NCI-H2196 treated with DMSO at 0.1 percent for 48 hours (cell line): ENCODE data around the gene SHC1.

ENCODE experiments used
- DNase-seq: peaks from one replicate; lab custom pipeline; 2025; ENCODE audit not compliant: unreplicated experiment; lab: John Stamatoyannopoulos, UW

Gene SHC1

DNA sequence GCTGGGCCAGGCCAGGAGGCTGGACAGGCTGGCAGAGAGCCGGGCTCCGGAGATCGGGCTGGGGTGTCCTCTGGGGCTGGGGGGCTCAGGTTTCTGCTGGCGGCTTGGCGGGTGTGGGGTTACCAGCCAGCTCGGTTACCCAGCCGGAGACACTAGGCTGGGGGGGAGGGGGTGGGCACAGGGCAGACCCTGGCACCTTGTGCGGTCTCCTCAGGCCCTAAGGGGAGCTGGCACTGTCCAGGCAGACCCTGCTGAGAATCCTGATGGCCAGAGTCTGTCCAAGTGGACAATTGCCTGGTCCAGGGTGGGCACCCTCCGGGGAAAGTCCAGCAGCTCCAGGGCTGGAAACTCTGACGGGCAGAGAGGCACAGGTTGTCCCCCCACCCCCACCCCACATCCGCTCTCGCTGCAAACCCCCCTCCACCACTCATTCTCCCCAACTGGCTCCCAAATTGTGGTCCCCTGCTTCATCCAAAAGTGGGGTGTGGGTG is 38.7 kb upstream of the SHC1 start:
- no peak for DNase-seq

GRCh38 chr1:155008015-155008941 is 37.7 kb upstream of the SHC1 start:
- no peak for DNase-seq

- DNase-seq = no peak
These were observed 36.8 kb upstream of the SHC1 start for GRCh38 chr1:155007251-155007828.

- no peak for DNase-seq
These were observed 36.1 kb upstream of the SHC1 start for GRCh38 chr1:155006601-155007101.

DNA sequence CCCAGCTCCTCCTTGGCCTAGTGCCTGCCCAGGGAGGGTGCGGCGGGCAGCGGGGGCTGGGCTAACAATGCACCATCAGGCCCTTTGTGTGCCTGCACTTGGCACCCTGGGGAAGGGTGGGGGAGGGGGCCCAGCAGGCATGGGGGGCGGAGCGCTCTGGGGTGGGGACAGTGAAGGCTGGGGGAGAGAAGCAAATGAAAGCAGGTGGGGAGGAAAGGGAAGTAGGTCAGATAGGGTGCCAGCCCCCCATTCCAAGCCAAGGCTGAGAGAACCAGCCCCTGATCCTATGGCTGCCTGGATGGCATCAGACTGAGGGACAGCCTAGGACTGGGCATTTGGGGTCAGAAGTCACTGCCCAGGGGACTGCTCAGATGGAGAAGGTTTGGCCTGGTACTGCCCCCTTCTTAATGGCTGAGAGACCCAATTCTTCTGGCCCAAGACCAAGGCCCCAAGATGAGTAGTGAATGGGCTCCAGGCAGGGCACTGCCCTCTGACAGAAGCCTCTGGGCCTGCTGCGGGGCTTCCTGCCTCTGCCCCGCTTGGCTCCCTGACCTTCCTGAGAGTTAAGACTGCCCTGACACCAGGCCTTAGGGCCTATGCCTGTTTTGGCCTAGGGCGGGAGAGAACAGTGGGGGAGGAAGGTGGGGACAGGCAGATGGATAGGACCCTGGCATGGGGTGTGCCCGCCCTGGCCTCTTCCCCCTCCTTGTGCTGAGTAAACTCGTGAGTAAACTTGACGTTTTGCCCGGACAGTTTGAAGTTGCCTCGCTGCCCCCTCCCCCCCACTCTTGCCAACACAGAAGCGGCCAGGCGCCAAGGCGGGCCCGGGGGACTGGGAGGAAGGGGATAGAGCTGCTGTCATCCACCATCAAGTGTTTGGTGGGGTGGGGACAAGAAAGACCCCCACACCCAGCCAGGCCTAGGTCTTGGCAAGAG is 34.8 kb upstream of the SHC1 start:
- no peak for DNase-seq

DNA sequence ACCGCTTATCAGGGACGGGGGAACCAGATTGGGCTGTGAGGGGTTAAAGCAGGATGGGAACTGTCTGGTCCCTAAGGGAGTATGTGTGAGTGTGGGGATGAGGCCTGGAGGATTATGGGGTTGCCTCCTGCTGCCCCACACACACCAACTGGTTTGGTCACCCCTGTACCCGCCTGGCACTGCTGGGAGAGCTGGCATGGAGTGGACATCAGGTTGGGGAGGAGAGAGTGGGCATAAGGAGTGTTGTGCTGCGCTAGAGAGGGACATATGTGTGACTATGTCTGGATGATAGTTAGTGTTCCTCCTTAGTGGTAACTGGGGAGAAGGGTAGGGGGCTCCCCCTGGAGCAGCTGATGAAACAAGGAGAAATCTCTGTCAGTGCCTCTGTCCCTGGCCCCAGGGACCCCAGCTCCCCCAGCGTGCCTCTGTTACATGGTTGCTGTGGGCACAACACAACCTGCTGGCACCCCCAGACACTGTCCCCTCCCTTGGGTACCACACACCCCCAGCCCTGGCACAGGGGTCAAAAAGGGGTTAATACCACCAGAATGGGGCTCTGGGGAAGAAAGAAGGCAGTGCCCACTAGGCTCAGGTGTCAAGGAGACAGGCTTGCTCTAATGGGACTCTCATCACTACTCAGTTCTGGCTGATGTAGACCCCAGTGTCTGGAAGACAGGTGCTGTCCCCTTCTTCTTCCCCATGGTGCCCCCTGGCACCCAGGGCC is 34.0 kb upstream of the SHC1 start:
- DNase-seq = no peak

GRCh38 chr1:155003766-155004351 is 33.3 kb upstream of the SHC1 start:
- DNase-seq = peak; percentile 34

GRCh38 chr1:155003227-155003765 is 32.7 kb upstream of the SHC1 start:
- no peak for DNase-seq

DNA sequence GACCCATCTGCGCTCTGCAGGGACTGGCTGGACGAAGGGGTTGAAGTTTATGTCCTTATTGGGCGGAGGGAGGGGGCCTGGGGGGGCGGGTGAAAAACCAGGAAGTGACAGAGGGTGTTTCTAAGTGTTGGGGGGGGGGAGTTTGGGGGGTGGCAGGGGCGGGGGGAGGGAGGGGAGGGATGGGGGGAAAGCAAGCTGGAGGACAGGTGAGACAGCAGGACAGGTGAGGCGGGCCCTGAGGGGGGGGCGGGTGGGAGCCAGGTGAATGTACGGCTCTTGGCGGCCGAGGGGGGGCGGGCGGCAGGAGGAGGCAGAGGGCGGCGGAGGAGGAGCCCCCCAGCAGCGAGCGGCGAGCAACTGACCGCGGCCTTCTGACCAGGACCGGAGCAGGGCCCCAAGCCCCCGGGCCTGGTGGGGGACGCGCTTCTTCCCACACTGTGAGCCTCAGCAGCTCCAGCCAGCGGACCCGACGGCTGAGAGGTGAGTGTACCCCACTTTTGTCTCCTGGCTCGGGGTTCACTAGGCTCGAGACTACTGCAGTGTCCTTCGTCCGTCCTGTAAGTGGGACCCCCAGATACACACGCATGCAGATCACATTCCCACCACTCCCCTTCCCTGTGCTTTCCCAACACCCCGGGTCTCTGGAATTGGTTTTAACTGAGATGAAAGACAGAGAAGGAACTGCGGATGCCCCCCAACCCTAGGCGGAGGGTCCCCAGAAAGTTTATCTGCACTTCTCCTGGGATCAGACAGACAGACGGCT is 32.1 kb upstream of the SHC1 start, which contains the start of gene ZBTB7B:
Gene ZBTB7B, plus strand, starts transcription at position 339 of the 763 bp plus-strand sequence. CDS start 11,859 bp downstream, outside the sequence.
- no peak for DNase-seq

DNA sequence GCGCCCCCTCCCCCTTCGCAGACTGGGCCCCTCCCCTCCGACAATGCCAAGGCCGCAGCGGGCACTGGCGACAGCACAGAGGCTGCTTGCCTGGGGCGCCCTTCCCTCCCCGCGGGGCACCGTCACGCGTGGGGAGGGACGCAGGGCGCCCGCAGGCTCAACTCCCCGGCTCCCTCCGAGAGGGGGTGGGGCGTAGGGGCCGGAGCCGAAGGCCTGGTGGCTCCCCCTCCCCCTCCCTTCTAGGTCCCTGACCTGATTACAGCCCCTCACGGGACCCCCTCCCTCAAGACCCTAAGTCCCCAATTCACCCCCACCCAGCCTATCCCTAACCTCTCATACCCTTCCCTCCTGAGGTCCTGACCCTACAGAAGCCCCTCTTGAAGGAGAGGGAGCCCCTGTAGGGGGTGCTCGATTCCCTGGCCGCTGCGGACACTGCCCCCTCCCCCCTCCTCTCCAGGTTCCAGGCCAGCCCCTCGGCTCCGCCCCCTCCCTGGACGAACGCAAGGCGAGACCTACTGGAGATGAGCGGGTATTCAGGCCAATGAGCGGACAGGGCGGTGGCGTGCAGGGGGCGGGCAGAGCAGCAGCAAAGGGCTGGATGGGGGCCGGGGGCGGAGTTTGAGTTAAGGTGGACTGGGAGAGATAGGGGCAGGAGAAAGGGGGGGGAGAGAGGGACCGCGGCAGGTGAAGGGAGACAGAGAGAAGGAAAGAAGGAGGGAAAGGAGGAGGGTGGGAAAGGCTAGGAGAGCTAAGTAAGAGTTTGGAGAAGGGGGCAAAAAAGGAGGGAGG is 31.3 kb upstream of the SHC1 start:
- DNase-seq = peak; percentile 99

GRCh38 chr1:155001425-155001674 is 30.8 kb upstream of the SHC1 start:
- DNase-seq = no peak

DNA sequence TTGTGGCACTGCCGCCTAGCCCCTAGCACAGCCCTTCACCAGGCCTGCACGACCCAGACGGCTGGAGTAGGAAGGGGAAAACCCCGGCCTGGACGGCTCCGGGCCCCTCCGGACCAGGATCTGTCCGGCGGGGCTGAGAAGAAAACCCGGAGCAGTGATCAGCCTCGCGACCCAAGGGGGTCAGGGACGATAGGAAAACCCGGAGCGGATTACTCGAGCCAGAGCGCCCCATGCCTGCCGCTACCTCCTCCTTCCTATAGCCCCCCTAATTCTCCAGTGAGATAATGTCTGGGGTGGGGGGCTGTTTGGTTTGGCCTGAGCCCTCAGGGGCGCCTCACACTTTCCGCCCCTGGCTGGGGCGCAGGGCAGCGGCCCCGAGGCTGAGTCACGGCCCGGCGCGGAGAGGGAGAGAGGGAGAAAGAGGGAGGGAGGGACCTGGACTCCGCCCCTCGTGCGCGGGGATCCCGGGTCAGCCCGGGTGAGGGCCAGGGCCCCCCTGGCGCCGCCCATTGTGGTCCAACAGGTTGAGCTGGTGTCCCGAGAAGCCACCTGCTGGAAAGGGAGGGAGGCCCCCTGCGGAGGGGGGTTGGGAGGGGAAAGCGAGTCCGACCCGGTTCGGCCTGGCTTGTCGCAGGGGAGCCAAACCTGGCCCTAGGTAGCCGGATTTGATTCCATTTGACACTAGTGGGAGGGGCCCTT is 30.3 kb upstream of the SHC1 start:
- peak; percentile 90 for DNase-seq

- no peak for DNase-seq
These were observed 29.8 kb upstream of the SHC1 start for GRCh38 chr1:155000411-155000725.

DNA sequence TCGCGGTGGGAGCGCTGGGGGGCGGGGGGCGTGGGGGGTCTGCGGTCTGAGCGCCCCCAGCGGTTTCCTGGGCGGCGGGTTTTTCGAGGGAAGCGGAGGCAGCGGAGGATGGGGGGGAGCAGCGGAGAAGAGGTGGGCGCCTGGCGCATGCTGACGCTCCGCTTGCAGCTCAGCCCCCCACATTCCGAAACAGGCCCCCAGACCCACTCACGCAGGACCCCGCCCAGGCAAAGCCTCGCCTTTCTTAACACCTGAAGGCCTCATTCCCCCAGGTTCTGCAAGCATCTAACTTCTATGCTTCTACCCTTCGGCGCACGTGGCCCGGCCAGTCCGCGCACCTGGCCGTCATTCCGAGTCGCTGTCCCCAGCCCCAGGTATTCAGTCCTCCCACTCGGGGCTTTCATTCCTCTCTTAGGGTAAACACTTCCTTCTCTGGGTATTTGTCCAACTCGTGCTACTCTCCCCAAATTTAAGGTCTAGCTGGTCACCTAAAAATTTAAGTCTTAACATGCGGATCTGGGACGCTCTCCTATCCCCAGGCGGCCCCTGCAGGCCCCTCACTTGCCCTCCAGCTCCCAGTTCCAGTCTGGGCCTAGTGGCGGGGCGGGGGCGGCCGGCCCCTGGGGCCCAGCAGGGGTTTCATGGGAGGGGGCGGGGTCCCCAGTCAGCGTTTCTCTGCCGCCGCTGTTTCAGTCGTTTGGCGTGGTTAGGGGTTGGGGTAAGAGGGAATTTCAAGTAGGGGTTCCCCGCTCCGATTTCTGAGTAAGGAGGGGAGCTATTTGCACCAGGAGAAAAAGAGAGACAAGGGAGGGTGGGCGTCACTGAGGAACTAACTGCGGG is 29.2 kb upstream of the SHC1 start:
- DNase-seq = no peak

DNA sequence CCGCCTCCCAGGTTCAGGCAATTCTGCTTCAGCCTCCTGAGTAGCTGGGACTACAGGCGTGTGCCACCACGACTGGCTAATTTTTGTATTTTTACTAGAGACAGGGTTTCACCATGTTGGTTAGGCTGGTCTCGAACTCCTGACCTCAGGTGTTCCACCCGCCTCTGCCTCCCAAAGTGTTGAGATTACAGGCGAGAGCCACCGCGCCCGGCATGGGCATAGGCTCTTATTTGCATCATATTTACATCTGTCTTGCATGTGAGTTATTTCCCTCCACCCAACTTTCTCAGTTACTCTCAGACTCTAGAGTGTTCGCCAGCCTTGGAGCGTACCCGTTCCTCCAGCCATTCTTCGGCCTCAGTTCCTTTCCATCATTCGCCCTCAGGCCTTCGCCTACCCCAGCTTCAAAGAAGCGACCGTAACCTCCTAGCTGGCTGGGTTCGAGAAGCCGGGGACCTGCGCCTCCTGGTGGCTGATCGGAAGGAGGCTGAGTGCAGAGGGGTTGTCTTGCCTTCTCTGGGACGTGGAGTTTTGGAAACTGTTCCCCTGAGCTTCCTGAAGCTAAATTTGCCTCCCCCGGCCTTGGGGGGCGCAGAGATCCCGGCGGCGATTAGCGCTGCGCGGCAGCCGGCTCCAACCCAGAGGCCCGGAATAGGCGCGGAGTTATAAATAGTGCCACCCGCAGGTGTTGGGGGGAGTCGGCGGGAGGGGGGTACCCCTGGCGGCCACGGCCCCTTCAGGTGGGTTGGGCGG is 28.4 kb upstream of the SHC1 start:
- DNase-seq = no peak

DNA sequence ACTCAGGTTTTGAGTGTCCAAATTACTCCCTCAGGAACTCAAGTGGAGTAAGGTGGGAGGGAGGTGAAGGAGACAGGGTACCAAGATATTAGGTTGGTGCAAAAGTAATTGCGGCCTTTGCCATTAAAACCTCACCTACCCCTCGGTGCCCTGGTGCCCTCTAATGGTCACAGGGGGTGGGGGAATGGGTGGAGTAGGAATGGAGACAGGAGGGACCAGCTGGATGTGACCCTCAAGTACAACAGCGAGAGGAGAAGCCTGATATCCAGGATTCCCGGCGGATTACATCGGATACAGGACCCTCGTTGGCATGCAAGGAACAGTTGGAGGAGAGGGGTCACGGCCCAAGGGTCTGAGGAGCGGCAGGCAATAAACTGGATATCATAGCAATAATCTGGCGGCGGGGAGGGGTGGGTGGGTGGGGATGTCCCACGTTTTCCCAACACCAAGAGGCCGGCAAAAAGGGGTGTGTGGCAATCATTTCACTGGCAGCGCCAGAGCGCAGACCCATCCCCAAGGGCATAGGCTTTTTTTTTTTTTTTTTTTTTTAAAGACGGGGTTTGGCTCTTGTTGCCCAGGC is 27.7 kb upstream of the SHC1 start:
- DNase-seq = no peak
